ENCODE data around the gene ATP10B. TPM values are rescaled to one million over a fixed set of nuclear protein-coding genes. Genes with fewer than 3 reads are reported as not detected.

Gene ATP10B
- total RNA-seq, 5 donors from 2014 or later (not counting 1 experiment from before 2014, with no cell fraction given) = 0.07 to 0.12 (median 0.09) TPM; not detected in 2

DNA sequence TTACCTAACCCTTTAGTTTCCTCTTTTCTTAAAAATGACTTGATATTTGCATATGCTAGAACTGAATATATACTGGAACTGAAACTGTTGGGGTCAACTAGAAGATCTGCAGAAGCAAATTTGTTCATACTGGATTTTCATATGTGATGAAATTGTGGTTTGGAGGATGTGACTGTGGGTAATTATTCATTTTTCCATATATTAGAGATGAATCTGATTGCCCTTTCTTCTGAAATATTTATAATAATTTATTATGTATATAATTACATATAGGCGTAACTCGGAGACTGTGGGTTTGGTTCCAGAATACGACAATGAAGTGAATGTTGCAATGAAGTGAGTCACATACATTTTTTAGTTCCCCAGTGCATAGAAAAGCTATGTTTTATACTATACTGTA is 149.1 kb downstream of the ATP10B start:
- H3K4me1 Mint-ChIP-seq = no peaks in the 10 kb centered on the region
- DNase-seq (no peak), ATAC-seq (replicated peaks in 1 of 4) (no peak)
- Histone ChIP-seq H3K27ac (ENCODE audit: low read length) (no peak overlapping the region), H3K9me3 (no peaks in the 10 kb centered on the region), H3K4me3 (ENCODE audit: control insufficient read depth in 1 of 2, extremely low read depth in 1 of 2, low read length in 1 of 2) (no peak overlapping the region), H3K27me3 (replicated peaks in 1 of 2; ENCODE audit: control insufficient read depth in 2 of 2, extremely low read depth in 1 of 2, insufficient read depth in 2 of 2, low read length in 1 of 2) (peaks cover 0 to 4% of the 10 kb centered on the region in 2 experiments), H3K4me1 (ENCODE audit: control insufficient read depth in 1 of 2, extremely low read depth in 1 of 2, insufficient read depth in 2 of 2, low read length in 2 of 2) (no peaks in the 10 kb centered on the region), H3K36me3 (ENCODE audit: control insufficient read depth in 2 of 2, extremely low read depth in 1 of 2, insufficient read depth in 1 of 2, low read length in 1 of 2) (no peaks in the 10 kb centered on the region)
- WGBS (ENCODE audit: insufficient coverage) = no CpG with 5 or more reads among the region's 3 CpGs
- CTCF ChIA-PET = no interaction called here
- POLR2A ChIA-PET = no interaction called here
- H3K9me3 Mint-ChIP-seq = peaks cover 0 to 8% (median 0%) of the 10 kb centered on the region in 3 donors
- no peak overlapping the region for H3K4me3 Mint-ChIP-seq
- H3K36me3 Mint-ChIP-seq = no peaks in the 10 kb centered on the region
- no peak overlapping the region for H3K27ac Mint-ChIP-seq
- H3K27me3 Mint-ChIP-seq = peaks cover 5 to 10% of the 10 kb centered on the region in 2 donors

DNA sequence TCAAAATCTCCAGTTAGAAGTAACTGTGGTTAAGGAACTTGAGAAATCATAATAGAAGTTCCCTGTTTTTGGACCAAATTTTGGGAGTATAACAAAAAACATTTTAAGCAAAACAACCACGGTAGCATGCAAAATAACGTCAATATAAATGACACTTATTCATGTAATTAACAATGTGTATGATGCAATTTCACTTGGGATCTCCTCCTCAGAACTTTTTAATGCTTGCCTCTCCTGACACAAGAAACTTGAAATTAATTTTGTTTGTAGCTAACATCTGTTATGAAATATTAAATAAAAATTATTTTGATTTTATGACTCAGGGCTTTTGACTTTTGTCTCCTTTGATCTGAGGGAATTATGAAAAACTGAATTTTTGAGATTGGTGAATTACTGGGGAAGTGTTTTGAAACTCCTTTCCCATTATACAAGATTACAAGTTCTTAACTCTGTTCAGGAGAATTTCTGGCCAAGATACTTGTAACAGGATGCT is 149.7 kb downstream of the ATP10B start:
- Mint-ChIP-seq H3K9me3 (peaks cover 0 to 8% (median 0%) of the 10 kb centered on the region in 3 donors), H3K4me1 (no peaks in the 10 kb centered on the region), H3K36me3 (no peaks in the 10 kb centered on the region), H3K27me3 (peaks cover 5 to 10% of the 10 kb centered on the region in 2 donors), H3K4me3 (no peak overlapping the region), H3K27ac (no peak overlapping the region)
- no peaks in the 10 kb centered on the region for H3K4me1 ChIP-seq (ENCODE audit: control insufficient read depth in 1 of 2, extremely low read depth in 1 of 2, insufficient read depth in 2 of 2, low read length in 2 of 2)
- no peak for ATAC-seq (replicated peaks in 1 of 4)
- DNase-seq = no peak
- H3K9me3 ChIP-seq = no peaks in the 10 kb centered on the region
- POLR2A ChIA-PET = no interaction called here
- H3K4me3 ChIP-seq (ENCODE audit: control insufficient read depth in 1 of 2, extremely low read depth in 1 of 2, low read length in 1 of 2) = no peak overlapping the region
- H3K27me3 ChIP-seq (replicated peaks in 1 of 2; ENCODE audit: control insufficient read depth in 2 of 2, extremely low read depth in 1 of 2, insufficient read depth in 2 of 2, low read length in 1 of 2) = peaks cover 0 to 4% of the 10 kb centered on the region in 2 experiments
- no peak overlapping the region for H3K27ac ChIP-seq (ENCODE audit: low read length)
- WGBS (ENCODE audit: insufficient coverage) = no CpG with 5 or more reads among the region's 2 CpGs
- CTCF ChIA-PET = no interaction called here
- no peaks in the 10 kb centered on the region for H3K36me3 ChIP-seq (ENCODE audit: control insufficient read depth in 2 of 2, extremely low read depth in 1 of 2, insufficient read depth in 1 of 2, low read length in 1 of 2)

- no peaks in the 10 kb centered on the region for H3K4me1 ChIP-seq (ENCODE audit: control insufficient read depth in 1 of 2, extremely low read depth in 1 of 2, insufficient read depth in 2 of 2, low read length in 2 of 2)
Observed at GRCh38 chr5:160701403-160701802, 150.6 kb downstream of the ATP10B start.

GRCh38 chr5:160699301-160699700 is 152.7 kb downstream of the ATP10B start:
- no peaks in the 10 kb centered on the region for H3K36me3 ChIP-seq (ENCODE audit: control insufficient read depth in 2 of 2, extremely low read depth in 1 of 2, insufficient read depth in 1 of 2, low read length in 1 of 2)
- H3K4me3 ChIP-seq (ENCODE audit: control insufficient read depth in 1 of 2, extremely low read depth in 1 of 2, low read length in 1 of 2) = no peak overlapping the region
- no peak overlapping the region for H3K27ac ChIP-seq (ENCODE audit: low read length)
- WGBS (ENCODE audit: insufficient coverage) = 80% methylated on average over 1 of the region's 1 CpG
- peaks cover 3% of the 10 kb centered on the region in 2 donors for H3K27me3 Mint-ChIP-seq
- ATAC-seq (replicated peaks in 1 of 4) (no peak), DNase-seq (no peak)
- H3K4me3 Mint-ChIP-seq = no peak overlapping the region
- no peaks in the 10 kb centered on the region for H3K36me3 Mint-ChIP-seq
- H3K9me3 Mint-ChIP-seq = no peaks in the 10 kb centered on the region
- H3K4me1 Mint-ChIP-seq = no peaks in the 10 kb centered on the region
- no peaks in the 10 kb centered on the region for H3K4me1 ChIP-seq (ENCODE audit: control insufficient read depth in 1 of 2, extremely low read depth in 1 of 2, insufficient read depth in 2 of 2, low read length in 2 of 2)
- H3K27ac Mint-ChIP-seq = no peak overlapping the region
- POLR2A ChIA-PET = no interaction called here
- H3K27me3 ChIP-seq (replicated peaks in 1 of 2; ENCODE audit: control insufficient read depth in 2 of 2, extremely low read depth in 1 of 2, insufficient read depth in 2 of 2, low read length in 1 of 2) = peaks cover 0 to 4% of the 10 kb centered on the region in 2 experiments
- no peaks in the 10 kb centered on the region for H3K9me3 ChIP-seq
- CTCF ChIA-PET = interaction anchor here in 1 of 2 donors (0.6 kb wide), 1 partner anchor 900 kb away, joined by 3 read pairs; no protein-coding TSS in a partner anchor

More at GRCh38 chr5:160701403-160701802, 150.6 kb downstream of the ATP10B start:
- no peaks in the 10 kb centered on the region for H3K36me3 ChIP-seq (ENCODE audit: control insufficient read depth in 2 of 2, extremely low read depth in 1 of 2, insufficient read depth in 1 of 2, low read length in 1 of 2)
- no peaks in the 10 kb centered on the region for H3K4me1 Mint-ChIP-seq
- ATAC-seq (replicated peaks in 1 of 4) (no peak), DNase-seq (no peak)
- H3K27me3 ChIP-seq (replicated peaks in 1 of 2; ENCODE audit: control insufficient read depth in 2 of 2, extremely low read depth in 1 of 2, insufficient read depth in 2 of 2, low read length in 1 of 2) = peaks cover 0 to 4% of the 10 kb centered on the region in 2 experiments
- no peak overlapping the region for H3K4me3 ChIP-seq (ENCODE audit: control insufficient read depth in 1 of 2, extremely low read depth in 1 of 2, low read length in 1 of 2)
- peaks cover 0 to 8% (median 0%) of the 10 kb centered on the region in 3 donors for H3K9me3 Mint-ChIP-seq
- POLR2A ChIA-PET = no interaction called here
- no peak overlapping the region for H3K27ac Mint-ChIP-seq
- no peaks in the 10 kb centered on the region for H3K36me3 Mint-ChIP-seq
- no peaks in the 10 kb centered on the region for H3K9me3 ChIP-seq
- H3K27me3 Mint-ChIP-seq = peaks cover 5 to 10% of the 10 kb centered on the region in 2 donors
- H3K4me3 Mint-ChIP-seq = no peak overlapping the region
- no peak overlapping the region for H3K27ac ChIP-seq (ENCODE audit: low read length)
- CTCF ChIA-PET = no interaction called here

GRCh38 chr5:160697281-160697680 is 154.7 kb downstream of the ATP10B start:
- Mint-ChIP-seq H3K27me3 (peaks cover 3% of the 10 kb centered on the region in 2 donors), H3K9me3 (no peaks in the 10 kb centered on the region), H3K27ac (no peak overlapping the region), H3K4me1 (no peaks in the 10 kb centered on the region), H3K4me3 (no peak overlapping the region), H3K36me3 (no peaks in the 10 kb centered on the region)
- H3K4me1 ChIP-seq (ENCODE audit: control insufficient read depth in 1 of 2, extremely low read depth in 1 of 2, insufficient read depth in 2 of 2, low read length in 2 of 2) = no peaks in the 10 kb centered on the region
- no peaks in the 10 kb centered on the region for H3K9me3 ChIP-seq
- no peak overlapping the region for H3K27ac ChIP-seq (ENCODE audit: low read length)
- no peak for ATAC-seq (replicated peaks in 1 of 4)
- WGBS (ENCODE audit: insufficient coverage) = no CpG with 5 or more reads among the region's 3 CpGs
- H3K36me3 ChIP-seq (ENCODE audit: control insufficient read depth in 2 of 2, extremely low read depth in 1 of 2, insufficient read depth in 1 of 2, low read length in 1 of 2) = no peaks in the 10 kb centered on the region
- no peak overlapping the region for H3K4me3 ChIP-seq (ENCODE audit: control insufficient read depth in 1 of 2, extremely low read depth in 1 of 2, low read length in 1 of 2)
- POLR2A ChIA-PET = no interaction called here
- CTCF ChIA-PET = no interaction called here
- H3K27me3 ChIP-seq (replicated peaks in 1 of 2; ENCODE audit: control insufficient read depth in 2 of 2, extremely low read depth in 1 of 2, insufficient read depth in 2 of 2, low read length in 1 of 2) = peaks cover 0 to 4% of the 10 kb centered on the region in 2 experiments
- no peak for DNase-seq

DNA sequence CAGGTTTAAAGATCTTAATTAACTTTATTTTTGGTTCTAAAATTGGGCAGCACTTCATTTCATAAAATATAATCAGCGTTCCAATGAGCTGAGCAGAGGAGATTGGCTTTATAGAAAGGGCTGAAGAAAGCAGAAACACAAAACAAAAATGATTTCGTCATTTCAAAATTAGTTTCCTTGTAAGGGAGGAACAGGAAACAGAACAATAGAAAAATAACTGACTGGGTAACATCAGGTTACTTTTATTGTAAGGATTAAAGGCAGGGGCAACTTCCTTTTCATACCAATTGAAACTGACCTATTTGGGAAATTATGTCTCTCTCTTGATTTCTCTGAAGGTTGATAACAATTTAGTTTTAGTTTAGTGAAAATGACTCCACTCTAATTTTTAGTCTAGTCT is 157.1 kb downstream of the ATP10B start:
- Histone ChIP-seq H3K4me3 (ENCODE audit: control insufficient read depth in 1 of 2, extremely low read depth in 1 of 2, low read length in 1 of 2) (no peak overlapping the region), H3K9me3 (no peaks in the 10 kb centered on the region), H3K4me1 (ENCODE audit: control insufficient read depth in 1 of 2, extremely low read depth in 1 of 2, insufficient read depth in 2 of 2, low read length in 2 of 2) (no peaks in the 10 kb centered on the region), H3K27ac (ENCODE audit: low read length) (no peak overlapping the region), H3K36me3 (ENCODE audit: control insufficient read depth in 2 of 2, extremely low read depth in 1 of 2, insufficient read depth in 1 of 2, low read length in 1 of 2) (no peaks in the 10 kb centered on the region), H3K27me3 (replicated peaks in 1 of 2; ENCODE audit: control insufficient read depth in 2 of 2, extremely low read depth in 1 of 2, insufficient read depth in 2 of 2, low read length in 1 of 2) (no peaks in the 10 kb centered on the region)
- no peaks in the 10 kb centered on the region for H3K4me1 Mint-ChIP-seq
- no peak for ATAC-seq (replicated peaks in 1 of 4)
- DNase-seq = no peak
- WGBS (ENCODE audit: insufficient coverage) = no CpG with 5 or more reads among the region's 2 CpGs
- no peak overlapping the region for H3K27ac Mint-ChIP-seq
- H3K9me3 Mint-ChIP-seq = no peaks in the 10 kb centered on the region
- no peaks in the 10 kb centered on the region for H3K36me3 Mint-ChIP-seq
- H3K4me3 Mint-ChIP-seq = no peak overlapping the region
- CTCF ChIA-PET = no interaction called here
- no peaks in the 10 kb centered on the region for H3K27me3 Mint-ChIP-seq
- POLR2A ChIA-PET = no interaction called here

Measured in T-cell (primary cell).